Measurements from ENCODE around the gene GALNT5.
"Not testable (repeated sequence)": the region's sequence is repeated elsewhere in the genome, so short reads cannot be mapped to it uniquely, and the experiment has no call there.

Gene GALNT5

GRCh38 chr2:157252529-157252928 is 5.0 kb upstream of the GALNT5 start:
- DNase-seq = no peak

DNA sequence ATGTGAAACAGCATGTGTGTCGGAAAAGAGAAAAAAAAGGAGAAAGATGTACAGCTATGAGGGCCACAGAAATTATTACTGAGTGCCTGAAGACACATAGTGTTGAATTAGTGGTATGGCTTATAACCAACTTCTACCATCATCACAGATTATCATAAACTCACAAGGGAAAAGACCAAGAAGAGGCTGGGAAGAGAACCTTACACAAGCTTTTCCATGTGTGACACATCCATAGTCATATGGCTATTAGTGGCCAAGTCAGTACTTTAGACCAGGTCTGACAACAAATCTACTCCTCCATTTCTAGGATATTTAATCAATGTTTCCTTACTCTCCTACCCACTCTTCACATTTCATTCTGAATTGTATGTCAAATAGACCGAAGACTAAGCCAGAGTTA is 3.5 kb upstream of the GALNT5 start:
- no peak for DNase-seq

DNA sequence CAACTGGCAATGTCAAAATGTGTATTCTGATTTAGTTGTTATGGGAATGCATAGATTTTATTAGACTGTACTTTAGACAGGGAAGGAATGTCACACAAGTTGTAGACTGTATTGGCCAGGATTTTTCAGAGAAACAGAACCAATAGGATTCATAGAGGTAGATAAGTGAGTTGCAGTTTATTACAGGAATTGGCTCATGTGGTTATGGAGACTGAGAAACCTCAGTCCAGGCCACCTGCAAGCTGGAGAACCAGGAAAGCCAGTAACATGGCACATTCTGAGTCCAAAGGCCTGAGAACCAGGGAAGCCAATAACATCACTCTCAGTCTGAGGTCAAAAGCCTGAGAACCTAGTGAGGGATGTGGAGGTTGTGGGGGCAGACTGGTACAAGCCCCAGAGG is 1.8 kb upstream of the GALNT5 start:
- DNase-seq = no peak

DNA sequence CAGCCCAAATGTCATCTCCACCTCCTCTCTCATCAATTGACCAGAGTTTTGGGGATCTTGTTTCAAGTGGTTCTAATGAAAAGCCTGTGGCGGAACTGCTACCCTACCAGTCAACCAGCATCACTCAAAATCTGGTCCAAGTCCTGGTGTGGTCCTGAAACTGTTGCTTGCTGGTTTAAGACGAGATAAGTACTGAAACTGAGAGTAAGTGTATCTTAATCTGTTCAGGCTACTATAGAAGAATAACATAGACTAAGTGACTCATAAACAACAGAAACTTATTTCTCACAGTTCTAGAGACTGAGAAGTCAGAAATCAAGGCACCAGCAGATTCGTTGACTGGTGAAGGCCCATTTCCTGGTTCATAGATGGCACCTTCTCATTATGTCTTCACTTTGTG is 879 bp upstream of the GALNT5 start:
- DNase-seq = no peak

- DNase-seq = no peak
These were observed 1.2 kb downstream of the GALNT5 start for GRCh38 chr2:157258520-157259326.

DNA sequence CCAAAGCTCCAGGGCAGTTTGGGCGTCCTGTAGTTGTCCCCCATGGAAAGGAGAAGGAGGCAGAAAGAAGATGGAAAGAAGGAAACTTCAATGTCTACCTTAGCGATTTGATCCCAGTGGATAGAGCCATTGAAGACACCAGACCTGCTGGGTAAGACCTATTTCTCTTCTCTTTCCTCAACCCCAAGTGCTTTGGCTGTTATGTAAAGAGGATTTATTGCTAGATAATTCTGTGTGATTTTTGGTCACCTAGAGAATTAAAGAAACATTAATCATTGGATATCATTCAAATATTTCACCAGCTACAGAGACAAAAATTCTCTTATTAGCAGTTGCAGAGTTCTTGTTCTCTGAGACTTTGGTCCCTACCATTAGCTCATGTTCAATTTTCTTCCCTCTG is 1.9 kb downstream of the GALNT5 start:
- no peak for DNase-seq

DNA sequence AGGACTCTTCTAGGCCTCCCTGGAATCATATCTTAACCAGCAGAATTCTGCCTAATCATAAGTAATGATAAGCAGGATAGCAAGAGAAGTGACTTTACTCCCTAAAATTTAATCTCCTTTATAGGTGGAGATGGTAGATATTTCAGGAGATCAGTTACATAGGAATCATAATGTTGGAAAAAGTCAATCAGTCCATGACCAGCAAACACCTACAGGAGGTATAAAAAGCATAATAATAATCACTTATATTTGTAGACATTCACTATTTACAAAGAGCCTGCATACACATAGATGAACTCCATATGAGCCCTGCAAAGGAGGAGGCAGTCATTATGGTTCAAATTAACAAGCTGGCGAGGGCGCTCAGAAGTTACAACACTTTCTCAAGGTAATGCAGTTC is 2.5 kb downstream of the GALNT5 start:
- no peak for DNase-seq

GRCh38 chr2:157260533-157261198 is 3.2 kb downstream of the GALNT5 start:
- peak; percentile 11 for DNase-seq

GRCh38 chr2:157261199-157261782 is 3.8 kb downstream of the GALNT5 start:
- DNase-seq = peak; percentile 58

- DNase-seq = no peak
These were observed 4.7 kb downstream of the GALNT5 start for GRCh38 chr2:157262248-157262647.

DNA sequence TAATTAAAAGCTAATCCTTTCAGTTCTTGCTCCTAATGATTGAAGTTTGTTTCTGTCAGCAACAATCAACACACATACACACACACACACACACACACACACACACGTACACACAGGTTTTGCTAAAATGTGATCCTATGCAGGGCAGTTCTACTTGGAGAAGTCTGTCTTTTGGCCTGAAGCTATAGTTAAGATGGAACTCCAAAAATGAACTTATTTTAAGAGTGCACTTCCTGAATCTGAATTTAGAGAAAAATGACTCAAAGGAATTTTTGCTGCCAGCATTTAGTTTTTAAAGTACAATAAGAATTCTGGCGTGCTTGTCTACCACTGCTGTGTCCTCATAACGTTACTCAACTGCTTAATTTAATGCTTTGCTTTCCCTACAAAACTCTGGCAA is 6.6 kb downstream of the GALNT5 start:
- peak; percentile 62 for DNase-seq

DNA sequence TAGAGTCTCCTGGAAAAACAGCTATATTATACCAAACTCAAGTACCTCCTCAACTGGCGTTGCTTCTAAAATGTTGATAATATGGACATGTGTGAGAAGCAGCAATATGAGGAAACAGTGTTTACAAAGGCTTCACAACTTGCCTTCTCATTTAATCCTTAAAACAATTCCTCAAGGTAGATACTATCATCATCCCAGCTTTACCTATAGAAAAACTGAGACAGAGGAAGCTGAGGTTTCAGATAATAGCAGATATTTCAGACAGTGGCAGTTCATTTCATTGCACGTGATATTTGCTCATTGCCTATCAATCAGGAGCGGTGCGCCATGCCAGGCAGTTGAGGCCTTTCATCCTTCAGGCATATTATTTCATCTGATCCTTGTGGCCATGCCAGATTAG is 8.3 kb downstream of the GALNT5 start:
- DNase-seq = no peak

DNA sequence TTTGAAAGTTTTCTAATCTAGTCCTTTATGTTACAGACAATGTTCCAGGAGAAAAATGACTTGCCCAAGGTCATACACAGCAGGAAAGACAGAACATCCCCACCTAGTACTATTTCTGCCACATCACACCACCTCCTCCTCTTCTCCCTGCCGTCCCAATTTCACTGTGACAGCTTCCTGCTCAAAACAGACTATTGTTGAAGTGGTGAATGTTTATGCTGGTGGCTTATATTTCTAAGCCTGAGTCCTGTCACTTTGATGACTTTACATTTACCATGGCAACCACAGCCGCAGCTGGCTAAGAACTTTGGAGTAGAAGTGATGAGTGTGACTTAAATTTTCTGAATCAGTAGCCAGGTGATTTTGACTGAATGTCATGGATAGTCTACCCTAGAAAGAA is 10.0 kb downstream of the GALNT5 start:
- no peak for DNase-seq

DNA sequence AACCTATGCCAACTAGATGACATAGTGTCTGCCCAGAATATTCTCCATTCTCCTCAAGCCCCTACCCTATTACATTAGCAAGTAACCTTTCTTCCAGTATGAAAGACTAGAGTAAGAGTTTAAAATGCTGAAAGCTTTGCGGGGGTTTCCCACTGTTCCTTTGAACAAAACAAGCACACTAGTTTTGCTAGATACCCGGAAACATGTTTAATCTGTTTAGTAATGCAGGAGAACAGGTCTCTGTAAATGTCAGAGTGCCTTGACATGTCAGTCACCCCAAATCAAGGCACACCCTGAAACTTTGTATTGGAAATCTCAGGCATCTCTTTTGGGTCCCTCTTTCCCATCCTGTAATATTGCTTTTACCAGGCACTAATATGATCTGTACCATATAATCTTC is 11.6 kb downstream of the GALNT5 start:
- no peak for DNase-seq

GRCh38 chr2:157269922-157270321 is 12.4 kb downstream of the GALNT5 start:
- DNase-seq = no peak

- DNase-seq = no peak
These were observed 14.2 kb downstream of the GALNT5 start for GRCh38 chr2:157271590-157272203.

GRCh38 chr2:157279311-157279710 is 21.8 kb downstream of the GALNT5 start:
- DNase-seq = not testable (repeated sequence)

- DNase-seq = no peak
These were observed 23.8 kb downstream of the GALNT5 start for GRCh38 chr2:157281316-157281715.

- DNase-seq = no peak
These were observed 26.0 kb downstream of the GALNT5 start for GRCh38 chr2:157283468-157283867.

GRCh38 chr2:157287160-157287559 is 29.7 kb downstream of the GALNT5 start:
- no peak for DNase-seq

DNA sequence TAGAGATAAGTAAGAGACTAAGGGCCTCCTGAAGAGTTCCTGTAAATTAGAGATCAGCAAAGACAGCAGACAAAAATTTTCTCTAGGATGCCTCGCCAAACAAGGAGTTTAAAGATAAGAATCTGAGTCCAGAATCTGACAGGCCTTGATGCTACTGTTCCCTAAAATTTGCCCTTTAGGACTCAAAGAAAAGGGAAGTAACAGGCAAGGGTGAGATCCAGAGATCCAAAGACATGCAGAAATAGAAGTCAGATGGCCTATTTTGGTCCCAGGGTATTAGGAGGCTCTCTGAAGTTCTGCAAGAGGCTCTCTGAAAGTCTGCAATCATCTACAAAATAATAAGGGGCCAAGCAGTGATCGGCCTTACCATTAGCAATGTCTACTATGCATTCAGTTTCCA is 33.0 kb downstream of the GALNT5 start:
- DNase-seq = no peak

- no peak for DNase-seq
These were observed 33.5 kb downstream of the GALNT5 start for GRCh38 chr2:157291018-157291417.

GRCh38 chr2:157292853-157293252 is 35.3 kb downstream of the GALNT5 start:
- no peak for DNase-seq

- no peak for DNase-seq
These were observed 39.0 kb downstream of the GALNT5 start for GRCh38 chr2:157296490-157296889.
